Transverse colon (tissue), 4 donors: ENCODE results near the gene WDR31.

Experiments
- POLR2A ChIP-seq: fragments of 450-650 bp; IDR thresholded peaks from one replicate; pipeline ENCODE4 v1.6.1; 2016; ENCODE audit warnings: antibody characterized with exemption, mild to moderate bottlenecking, moderate library complexity
- POLR2AphosphoS5 ChIP-seq, 3 donors: sonication (generic); formaldehyde crosslinking; IDR thresholded peaks; one replicate each; pipeline ENCODE4 v1.6.1; 2016; ENCODE audit warnings: antibody characterized with exemption in 3 of 3
- TF ChIP-seq, protein P1 (sequence below), 5 experiments: fragments of 200-600 bp in 3 of 5; fragments of 450-650 bp in 2 of 5; sonication (generic) in 3 of 5; IDR thresholded peaks; 1 replicate in 2 of 5; 2 replicates in 3 of 5; pipeline ENCODE4 v1.5.1; 2016 to 2017; ENCODE audit warnings: antibody characterized with exemption in 5 of 5, inconsistent platforms in 3 of 5, mild to moderate bottlenecking in 2 of 5, moderate library complexity in 1 of 5

GRCh38 chr9:113381909-113382411 is 41.9 kb upstream of the WDR31 start:
- TF ChIP-seq, protein P1, sequence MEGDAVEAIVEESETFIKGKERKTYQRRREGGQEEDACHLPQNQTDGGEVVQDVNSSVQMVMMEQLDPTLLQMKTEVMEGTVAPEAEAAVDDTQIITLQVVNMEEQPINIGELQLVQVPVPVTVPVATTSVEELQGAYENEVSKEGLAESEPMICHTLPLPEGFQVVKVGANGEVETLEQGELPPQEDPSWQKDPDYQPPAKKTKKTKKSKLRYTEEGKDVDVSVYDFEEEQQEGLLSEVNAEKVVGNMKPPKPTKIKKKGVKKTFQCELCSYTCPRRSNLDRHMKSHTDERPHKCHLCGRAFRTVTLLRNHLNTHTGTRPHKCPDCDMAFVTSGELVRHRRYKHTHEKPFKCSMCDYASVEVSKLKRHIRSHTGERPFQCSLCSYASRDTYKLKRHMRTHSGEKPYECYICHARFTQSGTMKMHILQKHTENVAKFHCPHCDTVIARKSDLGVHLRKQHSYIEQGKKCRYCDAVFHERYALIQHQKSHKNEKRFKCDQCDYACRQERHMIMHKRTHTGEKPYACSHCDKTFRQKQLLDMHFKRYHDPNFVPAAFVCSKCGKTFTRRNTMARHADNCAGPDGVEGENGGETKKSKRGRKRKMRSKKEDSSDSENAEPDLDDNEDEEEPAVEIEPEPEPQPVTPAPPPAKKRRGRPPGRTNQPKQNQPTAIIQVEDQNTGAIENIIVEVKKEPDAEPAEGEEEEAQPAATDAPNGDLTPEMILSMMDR (IDR thresholded peaks at IDR 0.05) = no peak
- TF ChIP-seq POLR2A (no peak), POLR2AphosphoS5 (IDR thresholded peaks at IDR 0.05) (peak in 2 of 3 donors; percentile 68 to 79)
